Neutrophil (primary cell): ENCODE data around the gene DNAAF3.
"Not testable (repeated sequence)": the region's sequence is repeated elsewhere in the genome, so short reads cannot be mapped to it uniquely, and the experiment has no call there.

ENCODE experiments used
- H3K27ac ChIP-seq: fragments of 200-600 bp; sonication (generic); 2 replicates; pipeline ENCODE4 v1.5.1; 2016; ENCODE audit warnings: mild to moderate bottlenecking, moderate library complexity
- H3K27me3 ChIP-seq: fragments of 200-600 bp; sonication (generic); 2 replicates; pipeline ENCODE4 v1.6.0; 2016; ENCODE audit warnings: mild to moderate bottlenecking
- H3K36me3 ChIP-seq: fragments of 200-600 bp; sonication (generic); 2 replicates; pipeline ENCODE4 v1.5.1; 2017
- H3K4me1 ChIP-seq, 2 experiments: fragments of 200-600 bp in 1 of 2; sonication (generic) in 1 of 2; 1 replicate in 1 of 2; 2 replicates in 1 of 2; pipeline versions ENCODE4 v1.5.1 to v1.6.1; 2013 to 2016; ENCODE audit warnings: low read depth in 1 of 2, low read length in 1 of 2, mild to moderate bottlenecking in 1 of 2, moderate library complexity in 1 of 2; ENCODE audit not compliant: control insufficient read depth in 1 of 2, insufficient read depth in 1 of 2
- H3K4me3 ChIP-seq, 2 experiments: fragments of 200-600 bp in 1 of 2; sonication (generic) in 1 of 2; 1 replicate in 1 of 2; 2 replicates in 1 of 2; pipeline ENCODE4 v1.5.1; 2013 to 2016; ENCODE audit warnings: low read depth in 1 of 2, low read length in 1 of 2, mild to moderate bottlenecking in 1 of 2, moderate library complexity in 1 of 2
- H3K9me3 ChIP-seq: fragments of 200-600 bp; sonication (generic); 2 replicates; pipeline ENCODE4 v1.5.1; 2016
- CTCF ChIP-seq: fragments of 200-600 bp; sonication (generic); IDR thresholded peaks from 2 replicates; pipeline ENCODE4 v1.5.1; 2016; ENCODE audit warnings: antibody characterized with exemption

The DNAAF3 gene

GRCh38 chr19:55173714-55174409 lies 7.4 kb upstream of the DNAAF3 start:
- H3K27me3 ChIP-seq, result peaks cover 100% of the 10 kb centered on the region
- no peaks in the 10 kb centered on the region for H3K36me3 ChIP-seq
- no peaks in the 10 kb centered on the region for H3K4me1 ChIP-seq
- no peaks in the 10 kb centered on the region for H3K9me3 ChIP-seq
- H3K4me3 ChIP-seq, result no peak overlapping the region
- TF ChIP-seq CTCF, result no peak
- H3K27ac ChIP-seq, result no peak overlapping the region

GRCh38 chr19:55173186-55173713 lies 6.8 kb upstream of the DNAAF3 start:
- no peak overlapping the region for H3K4me3 ChIP-seq
- no peak for TF ChIP-seq CTCF
- no peaks in the 10 kb centered on the region for H3K36me3 ChIP-seq
- H3K4me1 ChIP-seq, result no peaks in the 10 kb centered on the region
- no peaks in the 10 kb centered on the region for H3K9me3 ChIP-seq
- no peak overlapping the region for H3K27ac ChIP-seq
- peaks cover 100% of the 10 kb centered on the region for H3K27me3 ChIP-seq

- TF ChIP-seq CTCF, result no peak
- Histone ChIP-seq H3K9me3 (no peaks in the 10 kb centered on the region), H3K27ac (no peak overlapping the region), H3K4me1 (no peaks in the 10 kb centered on the region), H3K36me3 (no peaks in the 10 kb centered on the region), H3K27me3 (peaks cover 99% of the 10 kb centered on the region), H3K4me3 (no peak overlapping the region)
Measured at GRCh38 chr19:55172741-55173140, 6.3 kb upstream of the DNAAF3 start.

- not testable (repeated sequence) for H3K27ac ChIP-seq, H3K4me1 ChIP-seq, H3K36me3 ChIP-seq, H3K4me3 ChIP-seq, H3K9me3 ChIP-seq
- peaks cover 99% of the 10 kb centered on the region for H3K27me3 ChIP-seq
Measured at GRCh38 chr19:55172318-55172717, 5.9 kb upstream of the DNAAF3 start.

GRCh38 chr19:55171440-55171839 lies 5.0 kb upstream of the DNAAF3 start:
- Histone ChIP-seq H3K4me1 (peaks cover 6 to 8% of the 10 kb centered on the region in 2 experiments), H3K27me3 (peaks cover 99% of the 10 kb centered on the region), H3K4me3 (no peak overlapping the region), H3K9me3 (no peaks in the 10 kb centered on the region), H3K27ac (no peak overlapping the region), H3K36me3 (no peaks in the 10 kb centered on the region)
- TF ChIP-seq CTCF, result no peak

- Histone ChIP-seq H3K27me3 (peaks cover 99% of the 10 kb centered on the region), H3K36me3 (no peaks in the 10 kb centered on the region), H3K4me1 (peaks cover 8 to 13% of the 10 kb centered on the region in 2 experiments), H3K27ac (no peak overlapping the region), H3K4me3 (no peak overlapping the region), H3K9me3 (no peaks in the 10 kb centered on the region)
- no peak for TF ChIP-seq CTCF
Measured at GRCh38 chr19:55169136-55169535, 2.7 kb upstream of the DNAAF3 start.
